MCF 10A (cell line): ENCODE measurements around the gene HJURP. TPM values are rescaled to one million over a fixed set of nuclear protein-coding genes. Genes with fewer than 3 reads are reported as not detected.

Experiments used
- BruUV-seq: library from RNA; stranded (reverse); fragments of 400-500 nt; replicated peaks from 2 replicates; lab custom pipeline; 2021; lab: Mats Ljungman, UMichigan
- CTCF ChIA-PET: fragments of 300-600 bp; sonication (Branson Sonifier 250); formaldehyde crosslinking; extraction: SDS; loops from one replicate; lab custom pipeline; 2021; ENCODE audit warnings: antibody characterized with exemption, inconsistent platforms; lab: Yijun Ruan, JAX
- POLR2A ChIA-PET: fragments of 300-600, 350-650 bp; sonication (Branson Sonifier 250); formaldehyde crosslinking; extraction: SDS; loops from one replicate; lab custom pipeline; 2020; ENCODE audit warnings: antibody characterized with exemption, inconsistent platforms; lab: Yijun Ruan, JAX
- DNase-seq: peaks from one replicate; pipeline ENCODE4 v3.0.0-alpha.2; 2018; ENCODE audit not compliant: unreplicated experiment
- H3K27ac Mint-ChIP-seq: one replicate; pipeline ENCODE4 v1.8.0; 2022; ENCODE audit warnings: mild to moderate bottlenecking, low read depth, mixed read lengths; ENCODE audit not compliant: unreplicated experiment
- H3K27me3 Mint-ChIP-seq: one replicate; pipeline ENCODE4 v1.8.0; 2022; ENCODE audit warnings: mixed read lengths; ENCODE audit not compliant: insufficient read depth, unreplicated experiment
- H3K36me3 Mint-ChIP-seq: one replicate; pipeline ENCODE4 v1.8.0; 2022; ENCODE audit warnings: mild to moderate bottlenecking, moderate library complexity, mixed read lengths; ENCODE audit not compliant: insufficient read depth, unreplicated experiment
- H3K4me1 Mint-ChIP-seq: one replicate; pipeline ENCODE4 v1.8.0; 2022; ENCODE audit warnings: mixed read lengths; ENCODE audit not compliant: insufficient read depth, unreplicated experiment
- H3K4me3 Mint-ChIP-seq: one replicate; pipeline ENCODE4 v1.8.0; 2022; ENCODE audit warnings: mild to moderate bottlenecking, moderate library complexity, mixed read lengths; ENCODE audit not compliant: unreplicated experiment
- H3K9me3 Mint-ChIP-seq: one replicate; pipeline ENCODE4 v1.8.0; 2022; ENCODE audit warnings: mixed read lengths; ENCODE audit not compliant: unreplicated experiment
- intact Hi-C: fragments of 100-400 bp; cut with micrococcal nuclease; formaldehyde crosslinking; loops from 2 replicates; pipeline ENCODE4 v1.14.1; 2022
- total RNA-seq: library from RNA; stranded (reverse); gene quantifications from 2 replicates; pipeline ENCODE4 v1.2.3, GENCODE V29; 2022
- TF ChIP-seq, protein P1 (sequence below): fragments of 200-600 bp; IDR thresholded peaks from one replicate; pipeline ENCODE4 v1.8.0; 2022; ENCODE audit warnings: antibody characterized with exemption, mild to moderate bottlenecking; ENCODE audit not compliant: unreplicated experiment

The HJURP gene
- total RNA-seq, 1 experiment from 2014 or later = 29.3 TPM

DNA sequence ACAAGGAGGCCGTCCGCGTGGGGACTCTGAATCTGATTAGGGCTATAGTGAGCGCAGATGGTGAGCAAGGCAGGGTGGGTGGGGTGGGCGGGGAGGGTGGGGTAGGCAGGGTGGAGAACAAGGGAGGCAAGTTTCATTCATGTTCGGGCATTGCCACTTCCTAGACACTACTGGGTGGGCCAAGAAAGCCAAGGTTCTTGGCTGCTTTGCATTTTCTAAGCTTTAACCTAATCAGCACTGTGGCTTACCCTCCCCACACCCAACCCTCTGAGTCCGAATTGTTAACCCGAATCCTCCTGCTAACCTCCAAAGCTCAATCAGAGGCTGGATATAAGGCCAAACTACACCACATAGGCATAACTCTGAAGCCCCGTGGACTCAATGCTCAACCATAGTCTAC lies 58.1 kb downstream of the HJURP start:
- CTCF ChIA-PET = interaction anchor here (0.6 to 0.7 kb wide), 3 partner anchors 79 to 751 kb away, joined by 3 read pairs; no protein-coding TSS in a partner anchor
- no TSS peak for BruUV-seq
- no peak for DNase-seq
- TF ChIP-seq, protein P1, sequence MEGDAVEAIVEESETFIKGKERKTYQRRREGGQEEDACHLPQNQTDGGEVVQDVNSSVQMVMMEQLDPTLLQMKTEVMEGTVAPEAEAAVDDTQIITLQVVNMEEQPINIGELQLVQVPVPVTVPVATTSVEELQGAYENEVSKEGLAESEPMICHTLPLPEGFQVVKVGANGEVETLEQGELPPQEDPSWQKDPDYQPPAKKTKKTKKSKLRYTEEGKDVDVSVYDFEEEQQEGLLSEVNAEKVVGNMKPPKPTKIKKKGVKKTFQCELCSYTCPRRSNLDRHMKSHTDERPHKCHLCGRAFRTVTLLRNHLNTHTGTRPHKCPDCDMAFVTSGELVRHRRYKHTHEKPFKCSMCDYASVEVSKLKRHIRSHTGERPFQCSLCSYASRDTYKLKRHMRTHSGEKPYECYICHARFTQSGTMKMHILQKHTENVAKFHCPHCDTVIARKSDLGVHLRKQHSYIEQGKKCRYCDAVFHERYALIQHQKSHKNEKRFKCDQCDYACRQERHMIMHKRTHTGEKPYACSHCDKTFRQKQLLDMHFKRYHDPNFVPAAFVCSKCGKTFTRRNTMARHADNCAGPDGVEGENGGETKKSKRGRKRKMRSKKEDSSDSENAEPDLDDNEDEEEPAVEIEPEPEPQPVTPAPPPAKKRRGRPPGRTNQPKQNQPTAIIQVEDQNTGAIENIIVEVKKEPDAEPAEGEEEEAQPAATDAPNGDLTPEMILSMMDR = no peak
- Mint-ChIP-seq H3K27me3 (peaks cover 10% of the 10 kb centered on the region), H3K9me3 (no peaks in the 10 kb centered on the region), H3K27ac (no peak overlapping the region), H3K36me3 (no peaks in the 10 kb centered on the region), H3K4me3 (no peak overlapping the region), H3K4me1 (peaks cover 11% of the 10 kb centered on the region)
- POLR2A ChIA-PET = no interaction called here
- intact Hi-C loops = no loop called here

DNA sequence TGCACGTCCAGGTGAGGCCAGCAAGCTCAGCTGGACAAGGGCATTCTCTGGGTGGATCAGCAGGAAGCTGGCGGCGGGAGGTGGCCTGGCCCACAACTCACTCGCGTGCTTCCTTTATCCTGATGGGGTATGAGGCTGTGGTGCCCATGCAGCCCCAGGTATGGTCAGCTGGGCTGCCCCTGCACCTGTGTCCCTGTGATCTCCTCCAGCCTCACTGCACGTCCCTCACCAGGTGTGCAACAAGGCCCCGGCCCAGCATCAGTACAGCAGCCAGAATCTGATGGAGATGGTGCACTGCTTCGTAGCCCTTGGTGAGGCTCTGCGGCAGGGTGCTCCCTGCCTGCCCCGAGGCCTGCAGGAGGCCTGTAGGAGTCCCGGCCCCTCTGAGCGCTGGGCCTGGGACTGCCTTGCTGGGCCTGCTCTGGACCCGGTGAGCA lies 58.6 kb downstream of the HJURP start:
- ChIA-PET CTCF (interaction anchor here (0.6 kb wide), 1 partner anchor 752 kb away, joined by 3 read pairs; no protein-coding TSS in a partner anchor), POLR2A (no interaction called here)
- intact Hi-C loops = no loop called here
- Mint-ChIP-seq H3K36me3 (no peaks in the 10 kb centered on the region), H3K9me3 (no peaks in the 10 kb centered on the region), H3K27ac (no peak overlapping the region), H3K27me3 (peaks cover 10% of the 10 kb centered on the region), H3K4me1 (peaks cover 6% of the 10 kb centered on the region), H3K4me3 (no peak overlapping the region)
- BruUV-seq = no TSS peak
- no peak for DNase-seq
- TF ChIP-seq, protein P1 = no peak

DNA sequence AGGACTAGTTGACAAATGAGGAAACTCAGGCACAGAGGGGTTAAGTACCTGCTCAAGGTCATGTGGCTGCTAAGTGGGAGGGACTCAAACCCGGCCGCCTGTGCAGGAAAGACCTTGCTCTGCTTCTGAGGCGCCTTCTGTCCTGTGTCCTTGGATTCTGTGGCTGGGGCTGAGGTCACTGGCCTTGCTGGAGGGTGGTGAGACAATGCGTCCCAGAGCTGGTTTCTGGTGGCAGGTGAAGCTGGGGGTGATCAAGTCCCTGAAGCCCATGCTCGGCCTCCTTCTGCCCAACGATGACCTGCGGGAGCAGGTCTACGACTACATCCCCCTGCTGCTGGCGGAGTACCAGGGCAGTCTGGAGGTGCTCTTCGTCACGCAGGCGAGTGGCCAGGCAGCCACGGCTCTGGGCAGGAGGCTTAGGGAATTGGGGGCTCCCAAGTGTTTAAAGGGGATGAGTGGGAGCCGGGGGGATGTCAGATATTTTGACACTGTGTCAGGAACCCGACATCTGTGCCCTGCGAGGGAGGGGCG lies 60.1 kb downstream of the HJURP start:
- H3K36me3 Mint-ChIP-seq = no peaks in the 10 kb centered on the region
- POLR2A ChIA-PET = no interaction called here
- intact Hi-C loops = no loop called here
- CTCF ChIA-PET = no interaction called here
- DNase-seq = no peak
- H3K4me1 Mint-ChIP-seq = no peaks in the 10 kb centered on the region
- BruUV-seq = no TSS peak
- TF ChIP-seq, protein P1 = no peak
- no peak overlapping the region for H3K27ac Mint-ChIP-seq
- peaks cover 10% of the 10 kb centered on the region for H3K27me3 Mint-ChIP-seq
- H3K4me3 Mint-ChIP-seq = no peak overlapping the region
- H3K9me3 Mint-ChIP-seq = peaks cover 6% of the 10 kb centered on the region

DNA sequence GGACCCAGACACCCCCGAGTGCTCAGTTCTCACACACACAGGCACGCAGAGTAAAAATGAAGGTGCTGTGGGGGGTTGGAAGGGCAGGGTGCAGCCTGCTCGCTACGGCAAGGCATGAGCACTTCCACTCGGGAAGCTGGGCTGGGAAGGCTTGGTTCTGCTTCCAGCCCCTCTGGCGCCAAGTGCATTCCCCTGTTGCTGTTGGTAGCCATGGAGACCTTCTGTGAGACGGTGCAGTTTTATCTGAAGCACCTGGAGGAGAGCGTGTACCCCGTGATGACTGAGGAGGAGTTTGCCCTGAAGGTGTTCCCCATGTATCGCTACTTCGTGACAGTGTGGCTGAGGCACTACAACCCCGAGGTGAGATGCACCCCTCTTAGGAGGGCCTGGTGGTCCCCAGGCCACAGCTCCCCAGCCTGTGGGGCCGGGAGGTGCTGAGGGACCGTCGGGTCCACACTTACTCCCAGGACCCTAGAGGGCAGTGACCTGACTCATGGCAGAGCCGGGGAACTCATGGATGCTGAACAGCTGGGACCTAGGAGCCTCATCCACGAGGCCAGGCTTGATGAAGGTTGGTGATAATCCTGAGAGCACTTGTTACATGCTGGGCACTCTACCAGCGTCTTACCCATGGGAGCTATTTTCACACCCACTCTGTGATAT lies 60.7 kb downstream of the HJURP start:
- Mint-ChIP-seq H3K27ac (no peak overlapping the region), H3K4me3 (no peak overlapping the region), H3K9me3 (peaks cover 6% of the 10 kb centered on the region), H3K4me1 (no peaks in the 10 kb centered on the region), H3K36me3 (no peaks in the 10 kb centered on the region), H3K27me3 (peaks cover 7% of the 10 kb centered on the region)
- CTCF ChIA-PET = no interaction called here
- TF ChIP-seq, protein P1 = no peak
- no TSS peak for BruUV-seq
- intact Hi-C loops = no loop called here
- no peak for DNase-seq
- POLR2A ChIA-PET = no interaction called here
